H1 (cell line): Measurements from ENCODE around the gene CALML5. TPM values are rescaled to one million over a fixed set of nuclear protein-coding genes. Genes with fewer than 3 reads are reported as not detected.

ENCODE experiments used
- CTCF ChIA-PET: fragments of 300-600 bp; sonication (Branson Sonifier 250); formaldehyde crosslinking; loops from one replicate; lab custom pipeline; 2021; ENCODE audit not compliant: partially characterized antibody; lab: Charles Lee
- POLR2A ChIA-PET: fragments of 300-600 bp; sonication (Branson Sonifier 250); formaldehyde crosslinking; loops from one replicate; lab custom pipeline; 2021; ENCODE audit warnings: inconsistent platforms; ENCODE audit not compliant: partially characterized antibody; lab: Charles Lee
- DNase-seq, 2 experiments: peaks; one replicate each; pipeline versions ENCODE4 v3.0.0 to v3.0.0-alpha.2; 2010 to 2022; ENCODE audit warnings: low spot score in 2 of 2, low read depth in 1 of 2, mixed read lengths in 1 of 2
- FAIRE-seq: peaks from 2 replicates; lab custom pipeline; 2011; peaks lifted over from hg19 to GRCh38; lab: Jason Lieb, UNC
- H2AFZ ChIP-seq: 2 replicates; pipeline ENCODE4 v1.8.1; 2012; ENCODE audit warnings: low read length, inconsistent platforms
- H2AK5ac ChIP-seq: 2 replicates; pipeline ENCODE4 v1.6.1; 2013; ENCODE audit warnings: low read depth, low read length
- H2BK120ac ChIP-seq: replicated peaks from 2 replicates; pipeline ENCODE3; 2013; ENCODE audit warnings: low read depth, low read length, inconsistent platforms
- H2BK12ac ChIP-seq: 2 replicates; pipeline ENCODE4 v1.6.1; 2013; ENCODE audit warnings: low read depth, low read length
- H2BK15ac ChIP-seq: 2 replicates; pipeline ENCODE4 v1.6.1; 2013; ENCODE audit warnings: low read length
- H2BK20ac ChIP-seq: 2 replicates; pipeline ENCODE4 v1.6.1; 2013; ENCODE audit warnings: low read length
- H2BK5ac ChIP-seq: 2 replicates; pipeline ENCODE4 v1.6.1; 2013; ENCODE audit warnings: low read depth, low read length
- H3K14ac ChIP-seq: 2 replicates; pipeline ENCODE4 v1.6.1; 2013; ENCODE audit warnings: inconsistent platforms; ENCODE audit not compliant: insufficient read length
- H3K18ac ChIP-seq: 2 replicates; pipeline ENCODE4 v1.6.1; 2013; ENCODE audit warnings: low read length; ENCODE audit errors: extremely low read depth
- H3K23ac ChIP-seq: 2 replicates; pipeline ENCODE4 v1.6.1; 2013; ENCODE audit warnings: inconsistent platforms; ENCODE audit not compliant: insufficient read length
- H3K23me2 ChIP-seq: 2 replicates; pipeline ENCODE4 v1.6.1; 2013; ENCODE audit warnings: low read depth, low read length
- H3K27ac ChIP-seq: 2 replicates; pipeline ENCODE4 v1.6.1; 2011; ENCODE audit warnings: low read depth, low read length, inconsistent platforms
- H3K27me3 ChIP-seq, 4 experiments: replicated peaks in 1 of 4; 1 replicate in 1 of 4; 2 replicates in 3 of 4; pipeline versions ENCODE4 v1.6.1 to v1.8.1; 2011 to 2013; ENCODE audit warnings: low read length in 3 of 4, mild to moderate bottlenecking in 3 of 4, inconsistent platforms in 2 of 4, mixed read lengths in 2 of 4, moderate library complexity in 1 of 4; ENCODE audit not compliant: control insufficient read depth in 3 of 4, insufficient read depth in 3 of 4; ENCODE audit errors: extremely low read depth in 1 of 4
- H3K36me3 ChIP-seq, 4 experiments: 2 replicates each; pipeline versions ENCODE4 v1.6.1 to v1.8.1; 2011 to 2013; ENCODE audit warnings: mild to moderate bottlenecking in 4 of 4, low read length in 3 of 4, moderate library complexity in 2 of 4, control low read depth in 1 of 4, inconsistent platforms in 1 of 4; ENCODE audit not compliant: insufficient read depth in 4 of 4, control insufficient read depth in 2 of 4
- H3K4ac ChIP-seq: replicated peaks from 2 replicates; pipeline ENCODE3; 2013; ENCODE audit warnings: low read length, low read depth, mixed read lengths, inconsistent platforms; ENCODE audit not compliant: insufficient read length
- H3K4me1 ChIP-seq, 4 experiments: replicated peaks in 1 of 4; 1 replicate in 1 of 4; 2 replicates in 3 of 4; pipeline versions ENCODE4 v1.6.1 to v1.8.1; 2011 to 2013; ENCODE audit warnings: low read length in 3 of 4, inconsistent platforms in 2 of 4, mixed read lengths in 1 of 4; ENCODE audit not compliant: insufficient read depth in 4 of 4, control insufficient read depth in 3 of 4
- H3K4me2 ChIP-seq, 2 experiments: 2 replicates each; pipeline versions ENCODE4 v1.6.1 to v1.8.1; 2011 to 2013; ENCODE audit warnings: low read depth in 2 of 2, low read length in 2 of 2, control low read depth in 1 of 2, inconsistent platforms in 1 of 2, mild to moderate bottlenecking in 1 of 2; ENCODE audit not compliant: insufficient read depth in 1 of 2
- H3K4me3 ChIP-seq, 4 experiments: fragments of 200-600, 300-600 bp in 1 of 4; sonication (generic), shearing (Covaris generic), sonication (Bioruptor Twin) in 1 of 4; 2 replicates each; pipeline versions ENCODE4 v1.5.1 to v1.8.1; 2011 to 2016; ENCODE audit warnings: low read length in 4 of 4, low read depth in 3 of 4, control low read depth in 2 of 4, inconsistent platforms in 2 of 4, mild to moderate bottlenecking in 2 of 4, mixed read lengths in 1 of 4, moderate library complexity in 1 of 4; ENCODE audit not compliant: insufficient read depth in 2 of 4; ENCODE audit errors: extremely low read depth in 1 of 4
- H3K56ac ChIP-seq: replicated peaks from 2 replicates; pipeline ENCODE3; 2013; ENCODE audit warnings: low read depth, mild to moderate bottlenecking, mixed read lengths, low read length, inconsistent platforms; ENCODE audit not compliant: insufficient read length
- H3K79me1 ChIP-seq: 2 replicates; pipeline ENCODE4 v1.6.1; 2013; ENCODE audit warnings: low read depth, low read length, control low read depth
- H3K79me2 ChIP-seq, 2 experiments: 2 replicates each; pipeline versions ENCODE4 v1.6.1 to v1.8.1; 2012 to 2013; ENCODE audit warnings: low read length in 2 of 2, mild to moderate bottlenecking in 2 of 2, inconsistent platforms in 1 of 2; ENCODE audit not compliant: insufficient read depth in 2 of 2, control insufficient read depth in 1 of 2
- H3K9ac ChIP-seq, 4 experiments: replicated peaks in 1 of 4; 1 replicate in 1 of 4; 2 replicates in 3 of 4; pipeline versions ENCODE4 v1.6.1 to v1.8.1; 2011 to 2013; ENCODE audit warnings: low read depth in 3 of 4, low read length in 3 of 4, control low read depth in 2 of 4, mild to moderate bottlenecking in 2 of 4, moderate library complexity in 2 of 4, inconsistent platforms in 1 of 4; ENCODE audit errors: extremely low read depth in 1 of 4
- H3K9me3 ChIP-seq, 2 experiments: 2 replicates each; pipeline versions ENCODE4 v1.6.1 to v1.8.1; 2012 to 2013; ENCODE audit warnings: mild to moderate bottlenecking in 2 of 2, moderate library complexity in 2 of 2, control low read depth in 1 of 2, inconsistent platforms in 1 of 2, low read depth in 1 of 2, low read length in 1 of 2, mixed read lengths in 1 of 2; ENCODE audit not compliant: insufficient read depth in 2 of 2
- H4K20me1 ChIP-seq, 2 experiments: replicated peaks in 1 of 2; 2 replicates each; pipeline versions ENCODE3 to v1.8.1; 2011 to 2013; ENCODE audit warnings: inconsistent platforms in 2 of 2, low read length in 2 of 2, mild to moderate bottlenecking in 1 of 2; ENCODE audit not compliant: insufficient read depth in 2 of 2, control insufficient read depth in 1 of 2
- H4K5ac ChIP-seq: 2 replicates; pipeline ENCODE4 v1.6.1; 2013; ENCODE audit warnings: low read length, low read depth, mixed read lengths, inconsistent platforms; ENCODE audit not compliant: insufficient read length
- H4K8ac ChIP-seq: 2 replicates; pipeline ENCODE4 v1.8.0; 2013; ENCODE audit warnings: mild to moderate bottlenecking, moderate library complexity, low read length, inconsistent platforms; ENCODE audit not compliant: insufficient read depth; ENCODE audit errors: extremely low read depth
- H4K91ac ChIP-seq: replicated peaks from 2 replicates; pipeline ENCODE3; 2013; ENCODE audit warnings: low read length, mixed read lengths, inconsistent platforms; ENCODE audit not compliant: insufficient read length
- BCL11A ChIP-seq, 2 experiments: IDR thresholded peaks; one replicate each; pipeline ENCODE4 v1.6.1; 2011; ENCODE audit warnings: low read depth in 2 of 2, low read length in 2 of 2, mild to moderate bottlenecking in 2 of 2
- JUND ChIP-seq: IDR thresholded peaks from 2 replicates; pipeline ENCODE4 v1.6.1; 2011; ENCODE audit warnings: mild to moderate bottlenecking, improper control_type of control experiment, low read length
- SIN3A ChIP-seq, 2 experiments: IDR thresholded peaks in 1 of 2; conservative IDR thresholded peaks in 1 of 2; 2 replicates each; pipeline ENCODE4 v1.6.1; 2011 to 2012; ENCODE audit warnings: low read length in 2 of 2, improper control_type of control experiment in 1 of 2, low read depth in 1 of 2, mild to moderate bottlenecking in 1 of 2
- WGBS, 2 experiments: shearing (Covaris generic) in 1 of 2; methylation state at CpG; one replicate each; pipeline versions ENCODE4 v1.1.6 to v1.1.7; 2013 to 2015; ENCODE audit warnings: low lambda C conversion rate in 2 of 2, mixed read lengths in 2 of 2, inconsistent platforms in 1 of 2, low coverage in 1 of 2, missing lambda C conversion rate in 1 of 2; ENCODE audit not compliant: insufficient replicate concordance in 2 of 2, insufficient coverage in 1 of 2, insufficient read length in 1 of 2; ENCODE audit errors: extremely low coverage in 1 of 2, missing lambda C conversion rate in 1 of 2; 5-methylcytosine and 5-hydroxymethylcytosine counted together
- polyA plus RNA-seq, 7 experiments: library from polyadenylated mRNA; depleted of rRNA in 3 of 7; stranded (reverse) in 5 of 7; unstranded in 2 of 7; fragments of >200 nt in 5 of 7; fragments of 200-250 nt in 2 of 7; gene quantifications; 1 replicate in 5 of 7; 2 replicates in 1 of 7; 4 replicates in 1 of 7; pipeline versions ENCODE4 v1.2.1 to v1.2.3, GENCODE V29; 2011 to 2013; ENCODE audit warnings: missing spikeins in 2 of 7, mixed read lengths in 2 of 7
- total RNA-seq: library from RNA; stranded (reverse); fragmentation: NEBNext Ultra II Directional; extraction: Animal tissue kit (Norgen Biotek cat#: 25700); gene quantifications from 2 replicates; pipeline ENCODE4 v1.2.1, GENCODE V29; 2021

CALML5 gene
- total and polyA plus RNA-seq, 2 of the 8 experiments (the other 6 are each of a cell fraction or from before 2014, with no cell fraction given): not detected

- DNase-seq (no peak), FAIRE-seq (no peak)
- Histone ChIP-seq H4K20me1 (peaks cover 0 to 2% of the 10 kb centered on the region in 2 experiments), H2BK20ac (no peak overlapping the region), H4K5ac (no peak overlapping the region), H3K4me3 (no peak overlapping the region), H3K4me1 (peaks cover 2 to 3% (median 2%) of the 10 kb centered on the region in 4 experiments; a peak in 4 of 7 replicates), H3K14ac (no peak overlapping the region), H2BK5ac (no peak overlapping the region), H3K9me3 (no peaks in the 10 kb centered on the region), H3K79me1 (no peaks in the 10 kb centered on the region), H3K36me3 (peaks cover 11 to 31% (median 26%) of the 10 kb centered on the region in 4 experiments), H3K27ac (no peak overlapping the region), H3K4ac (peak overlapping the region; percentile 79), H3K4me2 (peak overlapping the region in 1 of 2 experiments; percentile 15; a peak in 2 of 4 replicates), H3K18ac (no peak overlapping the region), H3K79me2 (peaks cover 0 to 47% of the 10 kb centered on the region in 2 experiments; a peak in 3 of 4 replicates), H2BK120ac (no peak overlapping the region), H4K8ac (no peak overlapping the region), H3K23me2 (peaks cover 2% of the 10 kb centered on the region; the same call in 1 of the 2 replicates), H2BK15ac (no peak overlapping the region), H2BK12ac (no peak overlapping the region), H2AK5ac (no peak overlapping the region), H4K91ac (no peak overlapping the region), H2AFZ (no peak overlapping the region), H3K27me3 (no peaks in the 10 kb centered on the region), H3K56ac (no peak overlapping the region), H3K9ac (no peak overlapping the region), H3K23ac (no peak overlapping the region)
- CTCF ChIA-PET: no interaction called here
- WGBS, 2 experiments: 86% methylated on average over 8 of the region's 8 CpGs; no CpG with 5 or more reads in 1 of the 2 experiments
- POLR2A ChIA-PET: no interaction called here
- TF ChIP-seq BCL11A (IDR thresholded peaks at IDR 0.05; ENCODE audit: low read depth in 2 of 2, low read length in 2 of 2): no peak
- no peak for TF ChIP-seq JUND
- TF ChIP-seq SIN3A (conservative IDR thresholded peaks at IDR 0.05 in 1 of 2, IDR thresholded peaks at IDR 0.05 in 1 of 2; ENCODE audit: low read depth in 1 of 2, low read length in 2 of 2): no peak
These were observed 49.5 kb downstream of the CALML5 start for GRCh38 chr10:5449823-5450222.
